Measurements from ENCODE around the gene MRPS18A. TPM values are rescaled to one million over a fixed set of nuclear protein-coding genes. Genes with fewer than 3 reads are reported as not detected.

MRPS18A gene
- total RNA-seq, 3 donors from 2014 or later, result 36.9 to 65.7 (median 61.9) TPM

GRCh38 chr6:43671011-43671800, 16.4 kb downstream of the MRPS18A start:
- H3K36me3 ChIP-seq (ENCODE audit: low read depth), result no peaks in the 10 kb centered on the region
- DNase-seq, result peak in 2 of 3 donors; percentile 29 to 61
- no peaks in the 10 kb centered on the region for H3K9me3 ChIP-seq
- no peak overlapping the region for H3K4me3 ChIP-seq
- no peak for ATAC-seq
- peaks cover 36% of the 10 kb centered on the region for H3K4me1 ChIP-seq (ENCODE audit: low read depth)
- no peak for TF ChIP-seq CTCF (IDR thresholded peaks at IDR 0.05)
- intact Hi-C loops (cut with DNase I, micrococcal nuclease), result loop anchor here in 1 of 2 donors (5.0 to 10.0 kb wide), 2 partner anchors 84 to 406 kb away; no protein-coding TSS in a partner anchor

DNA sequence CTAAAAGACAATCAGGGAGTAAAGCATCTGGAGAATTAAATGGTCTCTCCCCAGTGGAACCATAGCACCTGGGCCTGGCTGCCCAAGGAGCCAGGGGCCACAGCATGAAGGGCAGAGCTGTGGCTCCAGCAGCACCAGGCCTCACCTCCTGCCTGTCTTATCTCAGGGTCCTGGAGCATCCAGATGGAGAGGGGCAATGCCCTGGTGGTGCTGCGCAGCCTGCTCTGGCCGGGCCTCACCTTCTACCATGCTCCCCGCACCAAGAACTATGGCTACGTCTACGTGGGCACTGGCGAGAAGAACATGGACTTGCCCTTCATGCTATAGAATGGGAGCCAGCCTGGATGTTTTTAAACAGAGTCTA, 17.0 kb downstream of the MRPS18A start:
- no peak for DNase-seq
- H3K4me3 ChIP-seq, result no peak overlapping the region
- intact Hi-C loops (cut with DNase I, micrococcal nuclease), result loop anchor here in 1 of 2 donors (5.0 to 10.0 kb wide), 2 partner anchors 84 to 407 kb away; no protein-coding TSS in a partner anchor
- no peak for ATAC-seq
- H3K9me3 ChIP-seq, result no peaks in the 10 kb centered on the region
- peaks cover 36% of the 10 kb centered on the region for H3K4me1 ChIP-seq (ENCODE audit: low read depth)
- TF ChIP-seq CTCF (IDR thresholded peaks at IDR 0.05), result no peak
- no peaks in the 10 kb centered on the region for H3K36me3 ChIP-seq (ENCODE audit: low read depth)

GRCh38 chr6:43669922-43670622, 17.5 kb downstream of the MRPS18A start:
- DNase-seq, result peak in 1 of 3 donors; percentile 36
- TF ChIP-seq CTCF (IDR thresholded peaks at IDR 0.05), result no peak
- no peaks in the 10 kb centered on the region for H3K9me3 ChIP-seq
- peak; percentile 14 for ATAC-seq
- no peaks in the 10 kb centered on the region for H3K36me3 ChIP-seq (ENCODE audit: low read depth)
- H3K4me3 ChIP-seq, result no peak overlapping the region
- intact Hi-C loops (cut with DNase I, micrococcal nuclease), result loop anchor here (5.0 to 10.0 kb wide), 4 partner anchors 85 to 407 kb away; no protein-coding TSS in a partner anchor
- peaks cover 36% of the 10 kb centered on the region for H3K4me1 ChIP-seq (ENCODE audit: low read depth)

GRCh38 chr6:43669050-43669921, 18.3 kb downstream of the MRPS18A start:
- Histone ChIP-seq H3K36me3 (ENCODE audit: low read depth) (no peaks in the 10 kb centered on the region), H3K4me1 (ENCODE audit: low read depth) (peaks cover 36% of the 10 kb centered on the region), H3K4me3 (no peak overlapping the region), H3K9me3 (no peaks in the 10 kb centered on the region)
- TF ChIP-seq CTCF (IDR thresholded peaks at IDR 0.05), result no peak
- DNase-seq (peak; percentile 24 to 65 (median 43)), ATAC-seq (no peak)
- intact Hi-C loops (cut with DNase I, micrococcal nuclease), result loop anchor here in 1 of 2 donors (10.0 kb wide), 2 partner anchors 96 to 406 kb away; no protein-coding TSS in a partner anchor

All from mucosa of descending colon (tissue), 3 donors.